Neural cell (in vitro differentiated cells): ENCODE measurements around the gene CNTNAP1. TPM values are rescaled to one million over a fixed set of nuclear protein-coding genes. Genes with fewer than 3 reads are reported as not detected.
A peak's percentile ranks its signal among the peaks of the same experiment; 100 is the strongest.
"Not testable (repeated sequence)": the region's sequence is repeated elsewhere in the genome, so short reads cannot be mapped to it uniquely, and the experiment has no call there.

Source experiments
- H2AFZ ChIP-seq: fragments of 200-600, 300-800 bp; sonication (generic), shearing (Covaris generic); 2 replicates; pipeline ENCODE4 v1.6.0; 2014; ENCODE audit warnings: low read depth, mild to moderate bottlenecking, antibody characterized with exemption, low read length, moderate library complexity
- H3F3A ChIP-seq: fragments of 200-600 bp; shearing (Covaris generic); 2 replicates; pipeline ENCODE4 v1.6.1; 2016; ENCODE audit warnings: mild to moderate bottlenecking, moderate library complexity, mixed read lengths, antibody characterized with exemption, low read length; ENCODE audit not compliant: insufficient read depth, poor library complexity, severe bottlenecking
- H3K27ac ChIP-seq: fragments of 200-600, 300-800 bp; sonication (generic), shearing (Covaris generic); 2 replicates; pipeline ENCODE4 v1.5.1; 2014; ENCODE audit warnings: mild to moderate bottlenecking, low read length, moderate library complexity
- H3K27me3 ChIP-seq: fragments of 300-800, 200-600 bp; sonication (generic), shearing (Covaris generic); 2 replicates; pipeline ENCODE4 v1.6.0; 2014; ENCODE audit warnings: mild to moderate bottlenecking, low read depth, low read length, moderate library complexity; ENCODE audit not compliant: insufficient read depth
- H3K36me3 ChIP-seq: fragments of 300-800, 200-600 bp; sonication (generic), shearing (Covaris generic); 2 replicates; pipeline ENCODE4 v1.5.1; 2014; ENCODE audit warnings: mild to moderate bottlenecking, antibody characterized with exemption, low read length, moderate library complexity; ENCODE audit not compliant: insufficient read depth
- H3K4me2 ChIP-seq: fragments of 300-800, 200-600 bp; sonication (generic), shearing (Covaris generic); 2 replicates; pipeline ENCODE4 v1.6.0; 2014; ENCODE audit warnings: mild to moderate bottlenecking, low read length
- H3K4me3 ChIP-seq: fragments of 300-800, 200-600 bp; sonication (generic), shearing (Covaris generic); 2 replicates; pipeline ENCODE4 v1.5.1; 2014; ENCODE audit warnings: mild to moderate bottlenecking, low read length, moderate library complexity
- H3K79me2 ChIP-seq: fragments of 200-600 bp; shearing (Covaris generic); replicated peaks from 2 replicates; pipeline ENCODE4 v1.6.0; 2014; ENCODE audit warnings: mild to moderate bottlenecking, low read length, moderate library complexity; ENCODE audit not compliant: insufficient read depth
- H3K9ac ChIP-seq: fragments of 300-800, 200-600 bp; sonication (generic), shearing (Covaris generic); 2 replicates; pipeline ENCODE4 v1.6.1; 2016; ENCODE audit warnings: mild to moderate bottlenecking, low read length, mixed read lengths
- H3K9me2 ChIP-seq: fragments of 200-600 bp; shearing (Covaris generic); 2 replicates; pipeline ENCODE4 v1.6.1; 2016; ENCODE audit warnings: mild to moderate bottlenecking, low read length, mixed read lengths; ENCODE audit not compliant: insufficient read depth
- H3K9me3 ChIP-seq: fragments of 200-600, 300-800 bp; sonication (generic), shearing (Covaris generic); 2 replicates; pipeline ENCODE4 v1.6.1; 2016; ENCODE audit warnings: mild to moderate bottlenecking, mixed run types, low read length, moderate library complexity, mixed read lengths
- H4K20me1 ChIP-seq: fragments of 200-600 bp; shearing (Covaris generic); 2 replicates; pipeline ENCODE4 v1.6.1; 2016; ENCODE audit warnings: mild to moderate bottlenecking, mixed run types; ENCODE audit not compliant: insufficient read depth
- EP300 ChIP-seq: fragments of 450-650 bp; conservative IDR thresholded peaks from 2 replicates; pipeline ENCODE4 v1.6.1; 2014; ENCODE audit warnings: antibody characterized with exemption, mild to moderate bottlenecking, moderate library complexity; ENCODE audit not compliant: poor library complexity, severe bottlenecking
- EZH2 ChIP-seq: fragments of 200-600, 300-800 bp; shearing (Covaris generic), sonication (generic); IDR thresholded peaks from 2 replicates; pipeline ENCODE4 v1.6.1; 2014; ENCODE audit warnings: antibody characterized with exemption, low read length, borderline replicate concordance, mild to moderate bottlenecking; ENCODE audit not compliant: insufficient read depth, poor library complexity, severe bottlenecking
- MXI1 ChIP-seq: fragments of 450-650 bp; conservative IDR thresholded peaks from 2 replicates; pipeline ENCODE4 v1.6.1; 2014; ENCODE audit warnings: antibody characterized with exemption, mild to moderate bottlenecking; ENCODE audit not compliant: poor library complexity, severe bottlenecking
- RAD21 ChIP-seq: fragments of 450-650 bp; conservative IDR thresholded peaks from 2 replicates; pipeline ENCODE4 v1.6.1; 2014; ENCODE audit warnings: antibody characterized with exemption, mild to moderate bottlenecking, moderate library complexity
- TAF1 ChIP-seq: IDR thresholded peaks from 2 replicates; pipeline ENCODE4 v1.6.1; 2012; ENCODE audit warnings: low read depth
- polyA plus RNA-seq: library from polyadenylated mRNA; depleted of rRNA; stranded (reverse); fragments of >200 nt; gene quantifications from 2 replicates; pipeline ENCODE4 v1.2.3, GENCODE V29; 2014
- TF ChIP-seq, protein P1 (sequence below): fragments of 450-650 bp; IDR thresholded peaks from 2 replicates; pipeline ENCODE4 v1.5.1; 2014; ENCODE audit warnings: antibody characterized with exemption, mild to moderate bottlenecking, moderate library complexity; ENCODE audit not compliant: poor library complexity, severe bottlenecking
- TF ChIP-seq, protein P2 (sequence below): IDR thresholded peaks from 2 replicates; pipeline ENCODE4 v1.6.1; 2012; ENCODE audit warnings: borderline replicate concordance

The CNTNAP1 gene
- polyA plus RNA-seq, 1 donor from 2014 or later = 21.9 TPM

DNA sequence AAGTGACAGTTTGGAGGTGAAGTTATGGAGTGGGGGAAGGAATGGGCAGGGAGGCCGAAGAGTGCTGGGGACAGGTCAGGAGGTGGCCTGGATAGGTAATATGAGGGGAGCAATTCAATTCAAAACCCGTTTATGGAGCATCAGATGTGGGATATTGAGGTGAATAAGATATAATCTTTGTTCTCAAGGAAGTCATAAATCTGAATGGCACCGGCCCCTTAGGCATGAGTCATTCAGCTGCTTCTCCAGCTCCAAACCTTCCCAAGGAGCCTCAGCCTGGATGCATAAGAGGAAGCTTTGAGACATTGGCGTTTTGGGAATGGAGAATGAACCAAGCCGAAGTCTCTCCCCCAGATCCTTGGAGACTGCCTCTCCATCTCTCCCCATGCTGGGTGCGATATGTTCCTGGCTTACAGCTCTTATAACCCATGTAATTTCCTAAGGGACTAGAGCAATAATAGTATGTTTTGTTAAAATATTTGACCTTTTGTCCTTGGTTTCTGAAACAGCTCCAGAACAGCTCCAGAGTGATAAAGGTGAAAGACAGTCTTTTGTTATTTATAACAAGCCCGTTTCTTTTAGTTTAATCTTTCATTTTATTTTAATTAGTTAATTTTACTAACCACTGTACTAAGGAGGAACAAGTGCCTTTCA, 21.5 kb upstream of the CNTNAP1 start:
- no peaks in the 10 kb centered on the region for H3K9me3 ChIP-seq
- H3K79me2 ChIP-seq = no peaks in the 10 kb centered on the region
- H4K20me1 ChIP-seq = no peaks in the 10 kb centered on the region
- H3K36me3 ChIP-seq = no peaks in the 10 kb centered on the region
- no peak overlapping the region for H3K27ac ChIP-seq
- H3K4me2 ChIP-seq = no peak overlapping the region
- H3K4me3 ChIP-seq = peak overlapping the region; percentile 93
- no peaks in the 10 kb centered on the region for H3K27me3 ChIP-seq
- H2AFZ ChIP-seq = no peak overlapping the region
- TF ChIP-seq, protein P1, sequence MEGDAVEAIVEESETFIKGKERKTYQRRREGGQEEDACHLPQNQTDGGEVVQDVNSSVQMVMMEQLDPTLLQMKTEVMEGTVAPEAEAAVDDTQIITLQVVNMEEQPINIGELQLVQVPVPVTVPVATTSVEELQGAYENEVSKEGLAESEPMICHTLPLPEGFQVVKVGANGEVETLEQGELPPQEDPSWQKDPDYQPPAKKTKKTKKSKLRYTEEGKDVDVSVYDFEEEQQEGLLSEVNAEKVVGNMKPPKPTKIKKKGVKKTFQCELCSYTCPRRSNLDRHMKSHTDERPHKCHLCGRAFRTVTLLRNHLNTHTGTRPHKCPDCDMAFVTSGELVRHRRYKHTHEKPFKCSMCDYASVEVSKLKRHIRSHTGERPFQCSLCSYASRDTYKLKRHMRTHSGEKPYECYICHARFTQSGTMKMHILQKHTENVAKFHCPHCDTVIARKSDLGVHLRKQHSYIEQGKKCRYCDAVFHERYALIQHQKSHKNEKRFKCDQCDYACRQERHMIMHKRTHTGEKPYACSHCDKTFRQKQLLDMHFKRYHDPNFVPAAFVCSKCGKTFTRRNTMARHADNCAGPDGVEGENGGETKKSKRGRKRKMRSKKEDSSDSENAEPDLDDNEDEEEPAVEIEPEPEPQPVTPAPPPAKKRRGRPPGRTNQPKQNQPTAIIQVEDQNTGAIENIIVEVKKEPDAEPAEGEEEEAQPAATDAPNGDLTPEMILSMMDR = no peak
- no peaks in the 10 kb centered on the region for H3F3A ChIP-seq
- H3K9me2 ChIP-seq = no peaks in the 10 kb centered on the region
- no peak overlapping the region for H3K9ac ChIP-seq

GRCh38 chr17:42665581-42666001, 16.7 kb upstream of the CNTNAP1 start:
- no peaks in the 10 kb centered on the region for H3F3A ChIP-seq
- H3K79me2 ChIP-seq = no peaks in the 10 kb centered on the region
- no peaks in the 10 kb centered on the region for H3K9me3 ChIP-seq
- H3K27me3 ChIP-seq = no peaks in the 10 kb centered on the region
- no peak overlapping the region for H2AFZ ChIP-seq
- no peaks in the 10 kb centered on the region for H4K20me1 ChIP-seq
- no peak overlapping the region for H3K9ac ChIP-seq
- H3K27ac ChIP-seq = no peak overlapping the region
- no peak overlapping the region for H3K4me2 ChIP-seq
- TF ChIP-seq RAD21 (no peak), TAF1 (no peak), EP300 (no peak), MXI1 (no peak), EZH2 (no peak)
- TF ChIP-seq, protein P2, sequence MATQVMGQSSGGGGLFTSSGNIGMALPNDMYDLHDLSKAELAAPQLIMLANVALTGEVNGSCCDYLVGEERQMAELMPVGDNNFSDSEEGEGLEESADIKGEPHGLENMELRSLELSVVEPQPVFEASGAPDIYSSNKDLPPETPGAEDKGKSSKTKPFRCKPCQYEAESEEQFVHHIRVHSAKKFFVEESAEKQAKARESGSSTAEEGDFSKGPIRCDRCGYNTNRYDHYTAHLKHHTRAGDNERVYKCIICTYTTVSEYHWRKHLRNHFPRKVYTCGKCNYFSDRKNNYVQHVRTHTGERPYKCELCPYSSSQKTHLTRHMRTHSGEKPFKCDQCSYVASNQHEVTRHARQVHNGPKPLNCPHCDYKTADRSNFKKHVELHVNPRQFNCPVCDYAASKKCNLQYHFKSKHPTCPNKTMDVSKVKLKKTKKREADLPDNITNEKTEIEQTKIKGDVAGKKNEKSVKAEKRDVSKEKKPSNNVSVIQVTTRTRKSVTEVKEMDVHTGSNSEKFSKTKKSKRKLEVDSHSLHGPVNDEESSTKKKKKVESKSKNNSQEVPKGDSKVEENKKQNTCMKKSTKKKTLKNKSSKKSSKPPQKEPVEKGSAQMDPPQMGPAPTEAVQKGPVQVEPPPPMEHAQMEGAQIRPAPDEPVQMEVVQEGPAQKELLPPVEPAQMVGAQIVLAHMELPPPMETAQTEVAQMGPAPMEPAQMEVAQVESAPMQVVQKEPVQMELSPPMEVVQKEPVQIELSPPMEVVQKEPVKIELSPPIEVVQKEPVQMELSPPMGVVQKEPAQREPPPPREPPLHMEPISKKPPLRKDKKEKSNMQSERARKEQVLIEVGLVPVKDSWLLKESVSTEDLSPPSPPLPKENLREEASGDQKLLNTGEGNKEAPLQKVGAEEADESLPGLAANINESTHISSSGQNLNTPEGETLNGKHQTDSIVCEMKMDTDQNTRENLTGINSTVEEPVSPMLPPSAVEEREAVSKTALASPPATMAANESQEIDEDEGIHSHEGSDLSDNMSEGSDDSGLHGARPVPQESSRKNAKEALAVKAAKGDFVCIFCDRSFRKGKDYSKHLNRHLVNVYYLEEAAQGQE = no peak
- H3K9me2 ChIP-seq = no peaks in the 10 kb centered on the region
- no peaks in the 10 kb centered on the region for H3K36me3 ChIP-seq
- no peak overlapping the region for H3K4me3 ChIP-seq

- not testable (repeated sequence) for H3K9ac ChIP-seq, H3F3A ChIP-seq, H3K4me2 ChIP-seq, H3K36me3 ChIP-seq, H2AFZ ChIP-seq, H3K27ac ChIP-seq, H3K4me3 ChIP-seq, H4K20me1 ChIP-seq, H3K9me2 ChIP-seq, H3K79me2 ChIP-seq, H3K9me3 ChIP-seq, H3K27me3 ChIP-seq
Measured at GRCh38 chr17:42666126-42666525, 16.2 kb upstream of the CNTNAP1 start.
